ENCODE data around the gene BCAN.

The BCAN gene

GRCh38 chr1:156676114-156676819, 34.4 kb downstream of the BCAN start:
- no peak for DNase-seq (ENCODE audit: extremely low read depth in 1 of 2, low read depth in 1 of 2)

- DNase-seq (ENCODE audit: extremely low read depth in 1 of 2, low read depth in 1 of 2) = no peak
These were observed 35.1 kb downstream of the BCAN start, which contains the start of gene NES for GRCh38 chr1:156676820-156677615. Gene NES, minus strand, starts transcription at chr1:156677407. Its CDS starts 143 bp downstream, at chr1:156677264.

- no peak for DNase-seq (ENCODE audit: extremely low read depth in 1 of 2, low read depth in 1 of 2)
These were observed 36.0 kb downstream of the BCAN start for GRCh38 chr1:156677616-156678596.

DNA sequence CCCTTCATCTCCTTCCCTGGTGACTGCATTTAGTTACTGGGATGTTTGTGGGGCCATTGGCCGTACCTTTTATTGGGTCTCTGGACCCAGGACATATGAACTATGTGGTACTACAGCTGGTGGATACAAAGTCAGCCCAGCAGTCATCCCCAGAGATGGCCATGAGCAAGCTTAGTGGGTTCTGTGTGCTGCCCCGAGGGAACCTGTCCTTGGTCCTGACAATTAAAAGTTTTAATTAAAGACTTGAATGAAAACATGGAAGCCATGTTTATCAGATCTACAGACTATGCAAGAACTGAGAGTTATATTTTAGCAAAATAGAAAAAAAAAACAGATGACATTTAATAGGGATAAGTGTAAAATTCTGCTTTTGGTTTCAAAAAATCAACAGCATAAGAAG, 38.1 kb downstream of the BCAN start:
- DNase-seq (ENCODE audit: extremely low read depth in 1 of 2, low read depth in 1 of 2) = no peak

GRCh38 chr1:156681196-156681960, 39.5 kb downstream of the BCAN start:
- no peak for DNase-seq (ENCODE audit: extremely low read depth in 1 of 2, low read depth in 1 of 2)

- no peak for DNase-seq (ENCODE audit: extremely low read depth in 1 of 2, low read depth in 1 of 2)
These were observed 40.4 kb downstream of the BCAN start for GRCh38 chr1:156682166-156682890.

DNA sequence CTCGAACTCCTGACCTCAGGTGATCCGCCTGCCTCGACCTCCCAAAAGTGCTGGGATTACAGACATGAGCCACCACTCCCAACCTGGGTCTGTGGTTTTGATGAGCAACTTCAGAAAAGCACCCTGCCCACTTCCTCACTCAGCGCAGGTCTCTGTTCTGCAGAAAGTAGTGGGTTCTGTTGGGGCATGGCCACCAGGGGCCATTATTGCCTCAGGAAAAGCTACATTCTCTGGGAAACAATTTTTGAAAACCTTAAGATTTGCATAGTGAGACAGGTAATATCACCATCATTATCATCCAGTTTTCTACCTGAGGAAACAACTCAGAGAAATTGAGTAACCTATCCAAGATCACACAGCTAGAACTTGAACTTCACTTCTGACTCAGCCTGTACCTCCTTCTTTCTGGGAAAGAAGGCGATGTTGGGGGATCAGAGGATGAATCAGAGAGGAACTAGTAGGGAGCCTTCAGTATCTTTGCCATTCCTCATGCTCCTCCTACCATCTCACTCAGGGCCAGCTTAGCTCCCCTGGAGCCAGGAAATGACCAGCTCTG, 42.4 kb downstream of the BCAN start:
- DNase-seq (ENCODE audit: extremely low read depth in 1 of 2, low read depth in 1 of 2) = no peak

- peak; percentile 41 to 61 for DNase-seq (ENCODE audit: extremely low read depth in 1 of 2, low read depth in 1 of 2)
These were observed 47.4 kb downstream of the BCAN start for GRCh38 chr1:156689035-156689952.

GRCh38 chr1:156689953-156690674, 48.2 kb downstream of the BCAN start:
- DNase-seq (ENCODE audit: extremely low read depth in 1 of 2, low read depth in 1 of 2) = no peak

- DNase-seq (ENCODE audit: extremely low read depth in 1 of 2, low read depth in 1 of 2) = no peak
These were observed 48.7 kb downstream of the BCAN start for GRCh38 chr1:156690675-156691036.

DNA sequence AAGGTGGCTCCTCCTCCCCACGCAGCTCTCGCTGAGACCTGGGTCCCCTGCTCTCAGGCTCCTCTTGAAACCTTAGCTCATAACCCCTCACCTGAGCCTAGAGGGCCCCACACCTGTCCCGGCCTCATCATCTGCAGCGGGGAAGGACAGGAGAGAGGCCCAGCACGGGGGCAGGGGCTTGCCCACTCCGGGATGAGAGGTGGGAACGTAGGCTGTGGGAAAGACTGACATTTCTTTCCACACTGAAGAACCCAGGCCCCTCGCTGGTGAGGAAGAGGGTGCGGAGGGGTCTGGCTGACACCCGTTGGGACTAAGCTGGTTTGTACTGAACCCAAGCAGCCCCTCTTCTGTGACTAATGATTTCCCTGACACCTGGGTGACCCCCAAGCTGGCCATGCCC, 49.3 kb downstream of the BCAN start:
- no peak for DNase-seq (ENCODE audit: extremely low read depth in 1 of 2, low read depth in 1 of 2)

GRCh38 chr1:156691665-156692440, 49.9 kb downstream of the BCAN start:
- DNase-seq (ENCODE audit: extremely low read depth in 1 of 2, low read depth in 1 of 2) = no peak

- DNase-seq (ENCODE audit: extremely low read depth in 1 of 2, low read depth in 1 of 2) = no peak
These were observed 50.6 kb downstream of the BCAN start for GRCh38 chr1:156692441-156692924.

- DNase-seq (ENCODE audit: extremely low read depth in 1 of 2, low read depth in 1 of 2) = no peak
These were observed 51.3 kb downstream of the BCAN start for GRCh38 chr1:156692925-156693847.

- DNase-seq (ENCODE audit: extremely low read depth in 1 of 2, low read depth in 1 of 2) = no peak
These were observed 52.2 kb downstream of the BCAN start for GRCh38 chr1:156693848-156694689.

All from activated CD8-positive, alpha-beta memory T cell treated with anti-CD3 and anti-CD28 coated beads for 1 hour (primary cell).